HepG2 (cell line): ENCODE results near the gene CCDC38. TPM values are rescaled to one million over a fixed set of nuclear protein-coding genes. Genes with fewer than 3 reads are reported as not detected.

ENCODE experiments used
- ASH2L ChIP-seq: fragments of 300-600, 200-600 bp; sonication (generic); IDR thresholded peaks from 2 replicates; pipeline ENCODE4 v1.7.0; 2017; ENCODE audit warnings: low read depth, mild to moderate bottlenecking, moderate library complexity, mixed read lengths, low read length; ENCODE audit not compliant: insufficient read length
- BHLHE40 ChIP-seq: IDR thresholded peaks from 2 replicates; pipeline ENCODE4 v1.6.1; 2011; ENCODE audit warnings: low read length, improper control_type of control experiment
- CREM ChIP-seq, 2 experiments: sonication (generic) in 1 of 2; formaldehyde crosslinking in 1 of 2; IDR thresholded peaks; 2 replicates each; pipeline versions ENCODE4 v1.4.0 to v1.6.1; 2016 to 2020; ENCODE audit warnings: antibody characterized with exemption in 1 of 2, mild to moderate bottlenecking in 1 of 2, missing genetic modification reagents in 1 of 2
- FOXP1 ChIP-seq, 2 experiments: fragments of 450-650 bp in 1 of 2; IDR thresholded peaks; 2 replicates each; pipeline ENCODE4 v1.6.1; 2017 to 2018; ENCODE audit warnings: antibody characterized with exemption in 1 of 2
- NR2F1 ChIP-seq, 2 experiments: fragments of 450-650 bp in 1 of 2; formaldehyde crosslinking in 1 of 2; IDR thresholded peaks; 2 replicates each; pipeline versions ENCODE4 v1.5.0 to v1.6.1; 2016 to 2020; ENCODE audit warnings: mild to moderate bottlenecking in 1 of 2, missing compliant biosample characterization in 1 of 2, missing genetic modification reagents in 1 of 2, moderate library complexity in 1 of 2
- PATZ1 ChIP-seq: sonication (generic); formaldehyde crosslinking; IDR thresholded peaks from 2 replicates; pipeline ENCODE4 v1.4.0; 2020; ENCODE audit warnings: missing genetic modification reagents
- POLR2AphosphoS2 ChIP-seq: IDR thresholded peaks from 2 replicates; pipeline ENCODE4 v1.6.1; 2011; ENCODE audit warnings: low read depth, low read length, improper control_type of control experiment
- REXO4 ChIP-seq: sonication (generic); formaldehyde crosslinking; IDR thresholded peaks from 2 replicates; pipeline ENCODE4 v1.8.0; 2022; ENCODE audit warnings: missing genetic modification reagents, mild to moderate bottlenecking, borderline replicate concordance
- YEATS2 ChIP-seq: sonication (generic); formaldehyde crosslinking; IDR thresholded peaks from 2 replicates; pipeline ENCODE4 v1.4.0; 2020; ENCODE audit warnings: missing genetic modification reagents, borderline replicate concordance
- ZC3H4 ChIP-seq: sonication (generic); formaldehyde crosslinking; IDR thresholded peaks from 2 replicates; pipeline ENCODE4 v1.4.0; 2020; ENCODE audit warnings: missing genetic modification reagents, borderline replicate concordance
- ZNF431 ChIP-seq: sonication (generic); formaldehyde crosslinking; IDR thresholded peaks from 2 replicates; pipeline ENCODE4 v1.9.0; 2022; ENCODE audit warnings: missing genetic modification reagents, low read depth, mild to moderate bottlenecking, borderline replicate concordance
- ZNF550 ChIP-seq: sonication (generic); formaldehyde crosslinking; IDR thresholded peaks from 2 replicates; pipeline ENCODE4 v1.4.0; 2020; ENCODE audit warnings: mild to moderate bottlenecking, missing genetic modification reagents, borderline replicate concordance
- ZNF556 ChIP-seq: sonication (generic); formaldehyde crosslinking; IDR thresholded peaks from 2 replicates; pipeline ENCODE4 v1.4.0; 2020; ENCODE audit warnings: mild to moderate bottlenecking, missing genetic modification reagents, borderline replicate concordance
- ZNF609 ChIP-seq: sonication (generic); formaldehyde crosslinking; IDR thresholded peaks from 2 replicates; pipeline ENCODE4 v1.4.0; 2020; ENCODE audit warnings: mild to moderate bottlenecking, missing genetic modification reagents, borderline replicate concordance
- ZNF790 ChIP-seq: sonication (generic); formaldehyde crosslinking; IDR thresholded peaks from 2 replicates; pipeline ENCODE4 v1.8.0; 2022; ENCODE audit warnings: missing genetic modification reagents, mild to moderate bottlenecking, borderline replicate concordance
- ZNF891 ChIP-seq: sonication (generic); formaldehyde crosslinking; IDR thresholded peaks from 2 replicates; pipeline ENCODE4 v1.5.0; 2020; ENCODE audit warnings: mild to moderate bottlenecking, missing genetic modification reagents
- polyA plus RNA-seq, 8 experiments: library from polyadenylated mRNA; depleted of rRNA in 3 of 8; stranded (reverse) in 7 of 8; unstranded in 1 of 8; fragments of >200 nt; fragmentation: Illumina TruSeq in 4 of 8; extraction: Trizol in 4 of 8; gene quantifications; 2 replicates each; pipeline versions ENCODE4 v1.2.1 to v1.2.3, GENCODE V29; 2011 to 2016; ENCODE audit warnings: low read depth in 4 of 8, missing spikeins in 1 of 8, mixed read lengths in 1 of 8; ENCODE audit not compliant: insufficient read depth in 1 of 8
- total RNA-seq, 5 experiments: library from RNA; depleted of rRNA; stranded (reverse); fragments of >200 nt; fragmentation: Illumina TruSeq; extraction: Trizol; gene quantifications; 2 replicates each; pipeline ENCODE4 v1.2.3, GENCODE V29; 2016; ENCODE audit warnings: low read depth in 1 of 5
- TF ChIP-seq, protein P1 (sequence below): IDR thresholded peaks from 2 replicates; pipeline ENCODE4 v1.6.1; 2016; ENCODE audit warnings: missing biosample characterization, missing genetic modification reagents, low read depth

Gene CCDC38
- total and polyA plus RNA-seq, 2 of the 13 experiments (the other 11 are each of a cell fraction or from before 2014, with no cell fraction given) = 0.24 to 0.32 TPM

GRCh38 chr12:95942524-95943329 lies at the start of gene CCDC38 (continued):
- TF ChIP-seq ASH2L (peak; percentile 52), ZNF891 (CRISPR knock-in tag) (peak; percentile 79; the same call in 1 of the 2 replicates), PATZ1 (CRISPR knock-in tag) (peak; percentile 62), CREM (IDR thresholded peaks at IDR 0.05) (peak; percentile 18; the same call in 1 of the 2 replicates), CREM (CRISPR knock-in tag; IDR thresholded peaks at IDR 0.05) (no peak), ZC3H4 (CRISPR knock-in tag) (peak; percentile 49; the same call in 1 of the 2 replicates), ZNF556 (0 out of 2 replicates have a peak, but pooled peaks have one; percentile 18), POLR2AphosphoS2 (no peak), ZNF550 (CRISPR knock-in tag) (no peak; the same call in 1 of the 2 replicates), FOXP1 (IDR thresholded peaks at IDR 0.05) (no peak), FOXP1 (CRISPR knock-in tag; IDR thresholded peaks at IDR 0.05) (0 out of 2 replicates have a peak, but pooled peaks have one; percentile 10), ZNF431 (CRISPR knock-in tag) (no peak), ZNF609 (CRISPR knock-in tag) (peak; percentile 80), NR2F1 (CRISPR knock-in tag; IDR thresholded peaks at IDR 0.05) (0 out of 4 replicates have a peak, but pooled peaks of 1 of the 2 experiments have one; percentile 5), ZNF790 (CRISPR knock-in tag) (0 out of 2 replicates have a peak, but pooled peaks have one; percentile 13), REXO4 (CRISPR knock-in tag) (no peak), YEATS2 (CRISPR knock-in tag) (peak; percentile 49; the same call in 1 of the 2 replicates), BHLHE40 (no peak)
- TF ChIP-seq, protein P1, sequence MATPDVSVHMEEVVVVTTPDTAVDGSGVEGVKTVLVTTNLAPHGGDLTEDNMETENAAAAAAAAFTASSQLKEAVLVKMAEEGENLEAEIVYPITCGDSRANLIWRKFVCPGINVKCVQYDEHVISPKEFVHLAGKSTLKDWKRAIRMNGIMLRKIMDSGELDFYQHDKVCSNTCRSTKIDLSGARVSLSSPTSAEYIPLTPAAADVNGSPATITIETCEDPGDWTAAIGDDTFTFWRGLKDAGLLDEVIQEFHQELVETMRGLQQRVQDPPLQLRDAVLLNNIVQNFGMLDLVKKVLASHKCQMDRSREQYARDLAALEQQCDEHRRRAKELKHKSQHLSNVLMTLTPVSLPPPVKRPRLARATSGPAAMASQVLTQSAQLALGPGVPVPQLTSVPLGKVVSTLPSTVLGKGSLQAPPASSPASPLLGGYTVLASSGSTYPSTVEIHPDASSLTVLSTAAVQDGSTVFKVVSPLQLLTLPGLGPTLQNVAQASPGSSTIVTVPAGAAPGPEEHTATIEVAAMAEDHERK (CRISPR knock-in tag) = no peak
